GM20431 (cell line): ENCODE data around the gene DUOX2.
"Not testable (repeated sequence)": the region's sequence is repeated elsewhere in the genome, so short reads cannot be mapped to it uniquely, and the experiment has no call there.

Experiments
- in situ Hi-C: fragments of 300-500 bp; cut with MseI, MboI; formaldehyde crosslinking; loops from one replicate; pipeline ENCODE4 v1.15.0; 2020; ENCODE audit warnings: low sequenced_read_pairs; ENCODE audit not compliant: unreplicated experiment

Gene DUOX2

DNA sequence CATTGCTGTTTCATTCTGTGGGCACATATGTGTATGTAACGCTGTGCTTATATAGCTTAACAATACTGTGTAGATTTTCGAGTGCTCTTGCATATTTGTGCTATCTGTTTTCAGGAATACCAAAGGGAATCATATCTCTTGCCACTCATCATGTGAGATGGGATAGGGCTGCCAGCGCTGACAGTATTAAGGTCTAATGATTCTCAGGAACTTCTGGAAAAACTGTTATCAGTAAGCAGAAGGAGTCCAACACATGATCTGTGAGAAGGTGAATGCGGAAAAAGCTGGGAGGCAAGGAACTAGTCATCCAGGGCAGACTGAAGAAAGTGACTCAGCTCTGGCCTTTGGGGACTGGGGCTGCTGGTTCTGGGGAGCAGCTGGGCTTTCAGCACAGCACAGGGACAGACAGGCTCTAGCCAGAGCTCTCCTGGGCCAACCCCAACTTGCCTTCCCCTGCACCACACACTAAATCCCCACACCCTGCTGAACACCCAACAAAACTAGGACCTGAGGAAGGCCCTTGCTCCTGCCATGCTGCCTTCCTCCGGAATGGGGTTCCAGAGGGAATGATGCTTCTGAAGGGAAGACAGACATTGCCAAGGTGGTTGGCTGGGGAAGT lies 34.2 kb downstream of the DUOX2 start:
- in situ Hi-C loops: not testable (repeated sequence)

GRCh38 chr15:45079201-45079600 lies 34.8 kb downstream of the DUOX2 start:
- in situ Hi-C loops: not testable (repeated sequence)

- in situ Hi-C loops: not testable (repeated sequence)
These were observed 36.6 kb downstream of the DUOX2 start for GRCh38 chr15:45077391-45077790.

GRCh38 chr15:45075440-45076320 lies 38.3 kb downstream of the DUOX2 start:
- in situ Hi-C loops: not testable (repeated sequence)

DNA sequence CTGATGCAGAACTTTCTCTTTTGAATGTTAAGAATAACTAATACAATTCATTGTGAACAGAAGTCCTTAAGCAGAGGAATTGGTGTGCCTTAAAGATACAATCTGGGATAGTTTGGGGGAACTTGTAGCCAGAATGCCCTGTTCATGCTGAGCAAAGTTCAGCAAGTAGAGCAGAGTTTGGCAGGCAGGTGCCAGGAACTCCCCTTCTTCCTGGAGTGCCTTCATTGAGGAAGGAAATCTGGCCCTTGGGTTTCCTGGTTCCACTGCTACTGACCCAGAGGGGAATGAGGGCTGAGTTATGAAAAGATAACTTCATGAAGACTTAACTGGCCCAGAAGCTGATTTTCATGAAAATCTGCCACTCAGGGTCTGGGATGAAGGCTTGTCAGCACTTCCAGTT lies 40.4 kb downstream of the DUOX2 start:
- in situ Hi-C loops: not testable (repeated sequence)

- in situ Hi-C loops: not testable (repeated sequence)
These were observed 44.0 kb downstream of the DUOX2 start for GRCh38 chr15:45069942-45070360.

DNA sequence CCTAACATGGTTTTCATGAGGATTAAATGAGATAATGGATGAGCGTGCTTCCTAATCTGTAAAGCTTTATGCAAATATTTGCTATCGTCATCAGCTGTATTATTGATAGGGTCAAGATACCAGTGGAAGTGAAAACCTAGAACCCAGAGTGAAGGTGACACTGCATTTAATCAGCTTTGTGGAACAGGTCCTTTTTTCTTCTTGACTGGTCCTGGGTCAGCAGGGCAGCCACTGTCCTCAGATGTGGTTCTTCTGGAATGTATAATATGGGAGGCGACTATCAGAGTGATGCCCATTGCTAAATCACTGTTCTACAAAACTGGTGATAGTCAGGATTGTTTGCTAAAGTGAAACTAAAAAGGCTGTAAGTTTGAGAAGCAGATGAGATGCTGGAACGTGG lies 49.6 kb downstream of the DUOX2 start:
- in situ Hi-C loops: no loop called here

GRCh38 chr15:45062301-45062700 lies 51.7 kb downstream of the DUOX2 start:
- in situ Hi-C loops: not testable (repeated sequence)

DNA sequence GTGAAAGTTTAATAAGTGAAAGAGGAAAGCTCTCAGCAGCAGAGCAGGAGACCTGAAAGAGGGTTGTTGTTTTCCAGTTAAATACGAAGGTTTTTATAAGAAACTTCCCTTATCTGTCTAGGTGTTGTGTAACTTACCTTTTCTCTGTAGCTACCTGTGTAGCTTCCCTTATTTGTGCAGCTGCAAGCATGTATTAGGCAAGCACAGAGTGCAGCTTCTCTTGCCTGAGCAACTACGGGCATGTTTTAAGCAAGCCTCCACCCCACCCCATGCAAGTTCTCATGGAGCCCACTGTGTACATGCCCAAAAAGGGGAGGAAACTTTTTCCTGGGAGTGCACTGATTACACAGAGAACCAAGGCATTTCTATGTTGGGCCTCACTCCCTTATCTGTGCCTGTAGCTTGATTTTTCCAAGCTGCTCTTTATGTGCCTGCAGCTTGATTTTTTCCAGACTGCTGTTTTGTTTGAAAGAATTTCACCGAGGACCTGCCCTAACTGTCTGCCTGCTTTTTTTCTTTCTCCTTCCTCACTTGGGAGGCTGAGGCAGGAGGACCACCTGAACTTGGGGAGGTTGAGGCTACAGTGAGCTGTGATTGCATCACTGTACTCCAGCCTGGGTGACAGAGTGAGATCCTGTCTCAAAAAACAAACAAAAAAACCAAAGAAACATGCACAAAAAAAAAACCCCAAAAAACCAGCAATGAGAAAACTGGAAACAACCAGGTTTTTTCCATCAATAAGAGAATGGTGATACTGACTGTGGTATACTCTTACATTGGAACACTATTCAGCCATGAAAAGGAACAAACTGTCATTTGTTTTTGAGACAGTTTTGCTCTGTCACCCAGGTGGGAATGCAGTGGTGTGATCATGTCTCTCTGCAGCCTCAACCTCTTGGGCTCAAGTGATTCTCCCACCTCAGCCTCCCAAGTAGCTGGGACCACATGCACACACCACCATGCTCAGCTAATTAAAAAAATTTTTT lies 55.0 kb downstream of the DUOX2 start:
- in situ Hi-C loops: not testable (repeated sequence)

GRCh38 chr15:45052676-45053075 lies 61.3 kb downstream of the DUOX2 start:
- in situ Hi-C loops: not testable (repeated sequence)

GRCh38 chr15:45050587-45050986 lies 63.4 kb downstream of the DUOX2 start:
- in situ Hi-C loops: no loop called here

DNA sequence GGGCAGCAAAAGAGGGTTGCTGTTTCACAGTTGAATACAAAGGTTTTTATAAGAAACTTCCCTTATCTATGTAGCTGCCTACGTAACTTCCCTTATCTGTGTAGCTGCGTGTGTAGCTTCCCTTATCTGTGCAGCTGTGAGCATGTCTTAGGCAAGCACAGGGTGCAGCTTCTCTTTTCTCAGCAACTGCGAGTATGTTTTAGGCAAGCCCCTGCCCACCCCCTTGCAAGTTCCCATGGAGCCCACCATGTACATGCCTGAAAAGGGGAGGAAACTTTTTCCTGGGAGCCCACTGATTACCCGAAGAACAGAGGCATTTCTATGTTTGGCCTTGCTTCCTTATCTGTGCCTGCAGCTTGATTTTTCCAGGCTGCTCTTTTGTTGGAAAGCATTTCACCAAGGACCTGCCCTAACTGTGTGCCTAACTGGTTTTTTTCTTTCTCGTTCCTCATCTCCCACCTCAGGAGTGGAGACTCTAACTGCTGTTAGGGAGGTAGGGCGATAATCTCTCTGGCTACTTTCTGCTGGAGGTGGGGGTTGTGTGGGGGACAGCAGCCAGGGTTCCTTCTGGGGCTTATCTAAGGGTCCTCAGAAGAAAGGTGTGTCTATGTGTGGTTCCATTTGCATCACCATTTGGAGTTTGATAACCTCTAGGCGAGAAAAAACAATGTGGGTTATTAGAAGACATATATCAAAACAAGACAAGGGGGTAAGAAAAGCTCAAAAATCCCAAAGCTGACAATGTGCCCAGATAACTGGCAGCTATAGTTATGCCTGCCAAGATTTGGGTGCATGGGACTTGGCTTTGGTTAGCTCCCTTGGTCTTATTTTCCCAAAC lies 65.0 kb downstream of the DUOX2 start:
- in situ Hi-C loops: loop anchor here (25.0 kb wide), 1 partner anchor 187 kb away; no protein-coding TSS in a partner anchor

DNA sequence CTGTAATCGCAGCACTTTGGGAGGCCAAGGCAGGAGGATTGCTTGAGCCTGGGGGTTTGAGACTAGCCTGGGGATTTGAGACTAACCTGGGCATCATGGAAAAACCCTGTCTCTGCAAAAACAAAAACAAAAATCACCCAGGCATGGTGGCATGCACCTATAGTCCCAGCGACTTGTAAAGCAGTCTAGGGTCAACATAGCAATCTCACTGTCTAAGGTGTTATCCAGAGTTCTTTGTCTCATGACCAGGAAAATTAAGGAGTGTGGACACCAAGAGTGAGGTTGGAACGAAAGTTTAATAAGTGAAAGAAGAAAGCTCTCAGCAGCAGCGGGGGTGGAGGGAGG lies 65.6 kb downstream of the DUOX2 start:
- in situ Hi-C loops: loop anchor here (25.0 kb wide), 1 partner anchor 186 kb away; no protein-coding TSS in a partner anchor

- in situ Hi-C loops: loop anchor here (25.0 kb wide), 1 partner anchor 182 kb away; no protein-coding TSS in a partner anchor
These were observed 69.7 kb downstream of the DUOX2 start for GRCh38 chr15:45044270-45044669.

DNA sequence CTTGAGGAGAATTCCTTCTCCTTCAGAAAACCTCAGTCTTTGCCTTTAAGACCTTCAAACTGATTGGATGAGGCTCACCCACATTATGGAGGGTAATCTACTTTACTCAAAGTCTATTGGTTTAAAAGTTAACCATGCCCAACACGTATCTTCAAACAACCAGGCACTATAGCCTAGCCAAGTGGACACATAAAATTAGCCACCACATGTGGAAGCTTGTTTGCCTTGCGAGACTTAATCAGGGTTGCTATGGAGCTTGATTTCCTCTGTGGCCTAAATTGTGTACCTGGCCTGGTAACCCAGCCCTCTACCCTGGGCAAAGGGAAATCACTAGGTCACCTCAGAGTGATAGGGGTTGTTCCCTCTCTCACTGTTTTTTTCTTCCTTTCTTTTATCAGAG lies 71.1 kb downstream of the DUOX2 start:
- in situ Hi-C loops: loop anchor here (25.0 kb wide), 1 partner anchor 181 kb away; no protein-coding TSS in a partner anchor
